CD4-positive, alpha-beta T cell treated with Interleukin-6 at 100 ng/mL for 8 hours (primary cell): ENCODE results near the gene DUSP22.

Experiments used
- DNase-seq: peaks from one replicate; pipeline ENCODE4 v3.0.0-alpha.2; 2020; ENCODE audit warnings: mixed read lengths, low spot score

Gene DUSP22

GRCh38 chr6:309947-310346 lies 17.7 kb downstream of the DUSP22 start:
- no peak for DNase-seq

GRCh38 chr6:310671-311070 lies 18.4 kb downstream of the DUSP22 start:
- no peak for DNase-seq

GRCh38 chr6:311679-312220 lies 19.5 kb downstream of the DUSP22 start:
- DNase-seq = no peak

GRCh38 chr6:313087-313486 lies 20.8 kb downstream of the DUSP22 start:
- DNase-seq = no peak

- no peak for DNase-seq
Observed at GRCh38 chr6:313917-314316, 21.6 kb downstream of the DUSP22 start.

- DNase-seq = no peak
Observed at GRCh38 chr6:314377-314776, 22.1 kb downstream of the DUSP22 start.

- no peak for DNase-seq
Observed at GRCh38 chr6:315226-315625, 22.9 kb downstream of the DUSP22 start.

- DNase-seq = no peak
Observed at GRCh38 chr6:315921-316752, 23.9 kb downstream of the DUSP22 start.

GRCh38 chr6:316753-317038 lies 24.4 kb downstream of the DUSP22 start:
- DNase-seq = no peak

- no peak for DNase-seq
Observed at GRCh38 chr6:317060-317447, 24.8 kb downstream of the DUSP22 start.

GRCh38 chr6:317448-318144 lies 25.3 kb downstream of the DUSP22 start:
- DNase-seq = no peak

- no peak for DNase-seq
Observed at GRCh38 chr6:318243-318890, 26.1 kb downstream of the DUSP22 start.

GRCh38 chr6:319177-320131 lies 27.2 kb downstream of the DUSP22 start:
- DNase-seq = no peak

GRCh38 chr6:320351-321157 lies 28.3 kb downstream of the DUSP22 start:
- no peak for DNase-seq

- no peak for DNase-seq
Observed at GRCh38 chr6:321158-321438, 28.8 kb downstream of the DUSP22 start.

- no peak for DNase-seq
Observed at GRCh38 chr6:321536-322258, 29.4 kb downstream of the DUSP22 start.

- no peak for DNase-seq
Observed at GRCh38 chr6:322259-322930, 30.1 kb downstream of the DUSP22 start.

GRCh38 chr6:322940-323729 lies 30.8 kb downstream of the DUSP22 start:
- no peak for DNase-seq

- no peak for DNase-seq
Observed at GRCh38 chr6:323730-324088, 31.4 kb downstream of the DUSP22 start.
